Endothelial cell of umbilical vein (primary cell): ENCODE measurements around the gene SYNPO. TPM values are rescaled to one million over a fixed set of nuclear protein-coding genes. Genes with fewer than 3 reads are reported as not detected.

Experiments used
- BruUV-seq: library from RNA; stranded (reverse); fragments of 400-500 nt; replicated peaks from 2 replicates; lab custom pipeline; 2021; lab: Mats Ljungman, UMichigan
- CTCF ChIA-PET: fragments of 300-600, 350-600 bp; sonication (Branson Sonifier 250); formaldehyde crosslinking; loops from one replicate; lab custom pipeline; 2021; ENCODE audit warnings: antibody characterized with exemption, inconsistent platforms; lab: Charles Lee
- POLR2A ChIA-PET: fragments of 300-600, 350-600 bp; sonication (Branson Sonifier 250); formaldehyde crosslinking; loops from one replicate; lab custom pipeline; 2021; ENCODE audit warnings: antibody characterized with exemption, inconsistent platforms; lab: Charles Lee
- DNase-seq: peaks from one replicate; pipeline ENCODE4 v3.0.0-alpha.2; 2011; ENCODE audit warnings: low read depth, low spot score
- FAIRE-seq: peaks from 2 replicates; lab custom pipeline; 2011; peaks lifted over from hg19 to GRCh38; lab: Jason Lieb, UNC
- H2AFZ ChIP-seq: 2 replicates; pipeline ENCODE4 v1.6.0; 2012; ENCODE audit warnings: low read depth, low read length, control low read depth, inconsistent platforms
- H3K27ac ChIP-seq: 2 replicates; pipeline ENCODE4 v1.5.1; 2011; ENCODE audit warnings: low read depth, mild to moderate bottlenecking, control low read depth, low read length, moderate library complexity; ENCODE audit not compliant: insufficient read depth
- H3K27me3 ChIP-seq, 2 experiments: 2 replicates each; pipeline versions ENCODE4 v1.6.0 to v1.6.1; 2011; ENCODE audit warnings: low read length in 2 of 2, mixed read lengths in 1 of 2; ENCODE audit not compliant: control insufficient read depth in 2 of 2, insufficient read depth in 2 of 2
- H3K36me3 ChIP-seq, 2 experiments: 2 replicates in 1 of 2; 3 replicates in 1 of 2; pipeline ENCODE4 v1.5.1; 2011; ENCODE audit warnings: low read length in 2 of 2, mild to moderate bottlenecking in 1 of 2, moderate library complexity in 1 of 2; ENCODE audit not compliant: control insufficient read depth in 2 of 2, insufficient read depth in 2 of 2; ENCODE audit errors: extremely low read depth in 1 of 2
- H3K4me1 ChIP-seq: 3 replicates; pipeline ENCODE4 v1.5.1; 2011; ENCODE audit warnings: mild to moderate bottlenecking, low read length; ENCODE audit not compliant: control insufficient read depth, insufficient read depth; ENCODE audit errors: extremely low read depth
- H3K4me2 ChIP-seq: 2 replicates; pipeline ENCODE4 v1.6.1; 2011; ENCODE audit warnings: low read length, control low read depth, mixed read lengths; ENCODE audit not compliant: insufficient read depth
- H3K4me3 ChIP-seq, 3 experiments: fragments of 200-600 bp in 1 of 3; sonication (generic), shearing (Covaris generic) in 1 of 3; replicated peaks in 1 of 3; 2 replicates each; pipeline ENCODE4 v1.5.1; 2011 to 2016; ENCODE audit warnings: control low read depth in 3 of 3, low read length in 3 of 3, mild to moderate bottlenecking in 2 of 3, inconsistent platforms in 1 of 3, low read depth in 1 of 3, moderate library complexity in 1 of 3; ENCODE audit not compliant: insufficient read depth in 1 of 3
- H3K79me2 ChIP-seq: 2 replicates; pipeline ENCODE4 v1.6.0; 2012; ENCODE audit warnings: low read length, inconsistent platforms; ENCODE audit not compliant: control insufficient read depth, insufficient read depth
- H3K9ac ChIP-seq: replicated peaks from 2 replicates; pipeline ENCODE3; 2011; ENCODE audit warnings: low read length, control low read depth; ENCODE audit not compliant: insufficient read depth; ENCODE audit errors: extremely low read depth
- H3K9me1 ChIP-seq: replicated peaks from 3 replicates; pipeline ENCODE4 v1.6.0; 2011; ENCODE audit warnings: mild to moderate bottlenecking, low read length; ENCODE audit not compliant: control insufficient read depth, insufficient read depth; ENCODE audit errors: extremely low read depth
- H3K9me3 ChIP-seq: replicated peaks from 2 replicates; pipeline ENCODE4 v1.5.1; 2012; ENCODE audit warnings: low read length, inconsistent platforms; ENCODE audit not compliant: control insufficient read depth, insufficient read depth
- H4K20me1 ChIP-seq: replicated peaks from 2 replicates; pipeline ENCODE3; 2011; ENCODE audit warnings: mild to moderate bottlenecking, low read length; ENCODE audit not compliant: control insufficient read depth, insufficient read depth; ENCODE audit errors: extremely low read depth
- CTCF ChIP-seq, 2 donors: IDR thresholded peaks; 1 replicate in 1 of 2; 2 replicates in 1 of 2; pipeline ENCODE4 v1.5.1; 2011; ENCODE audit warnings: low read length in 2 of 2, mild to moderate bottlenecking in 2 of 2, moderate library complexity in 2 of 2, control low read depth in 1 of 2, inconsistent platforms in 1 of 2, low read depth in 1 of 2; ENCODE audit not compliant: insufficient read depth in 1 of 2; ENCODE audit errors: extremely low read depth in 1 of 2
- EZH2 ChIP-seq: IDR thresholded peaks from 2 replicates; pipeline ENCODE4 v1.6.1; 2012; ENCODE audit warnings: borderline replicate concordance, low read depth, mild to moderate bottlenecking, moderate library complexity, low read length, inconsistent platforms; ENCODE audit not compliant: severe bottlenecking
- FOS ChIP-seq: IDR thresholded peaks from 2 replicates; pipeline ENCODE4 v1.6.1; 2011; ENCODE audit warnings: mild to moderate bottlenecking, low read length, moderate library complexity, borderline replicate concordance; ENCODE audit not compliant: insufficient read depth
- GATA2 ChIP-seq: IDR thresholded peaks from 2 replicates; pipeline ENCODE4 v1.7.0; 2011; ENCODE audit warnings: low read depth, mild to moderate bottlenecking, moderate library complexity, mixed read lengths, low read length; ENCODE audit not compliant: insufficient read length, insufficient read depth
- MAX ChIP-seq: IDR thresholded peaks from 2 replicates; pipeline ENCODE4 v1.6.1; 2011; ENCODE audit not compliant: insufficient read depth, insufficient read length
- MYC ChIP-seq: IDR thresholded peaks from one replicate; pipeline ENCODE4 v1.6.1; 2011; ENCODE audit warnings: mild to moderate bottlenecking, low read depth, low read length
- dilution Hi-C: fragments of 300-500 bp; cut with MboI; formaldehyde crosslinking; loops from one replicate; pipeline ENCODE4 v1.15.0; 2019; ENCODE audit warnings: low sequenced_read_pairs; ENCODE audit not compliant: extremely low pct_ligation_motif_present
- intact Hi-C: fragments of 100-400 bp; cut with micrococcal nuclease; formaldehyde crosslinking; loops from one replicate; pipeline ENCODE4 v1.10.0; 2022
- polyA plus RNA-seq, 4 experiments: library from polyadenylated mRNA; depleted of rRNA in 3 of 4; stranded (reverse) in 3 of 4; unstranded in 1 of 4; fragments of >200 nt; gene quantifications; 2 replicates each; pipeline versions ENCODE4 v1.2.1 to v1.2.3, GENCODE V29; 2011 to 2012; ENCODE audit warnings: missing spikeins in 1 of 4
- total RNA-seq: library from RNA; stranded (reverse); gene quantifications from 2 replicates; pipeline ENCODE4 v1.2.3, GENCODE V29; 2021

The SYNPO gene
- total and polyA plus RNA-seq, 2 donors (not counting 3 experiments of a cell fraction or from before 2014, with no cell fraction given), result 68.4 to 121 TPM

- Histone ChIP-seq H4K20me1 (no peaks in the 10 kb centered on the region), H3K9ac (no peak overlapping the region), H3K4me1 (peaks cover 19% of the 10 kb centered on the region), H3K27me3 (no peaks in the 10 kb centered on the region), H3K9me3 (no peaks in the 10 kb centered on the region), H3K9me1 (no peaks in the 10 kb centered on the region), H3K79me2 (no peaks in the 10 kb centered on the region), H3K4me3 (no peak overlapping the region), H3K4me2 (no peak overlapping the region), H3K27ac (no peak overlapping the region), H3K36me3 (no peaks in the 10 kb centered on the region), H2AFZ (no peak overlapping the region)
- CTCF ChIA-PET, result interaction anchor here (1.2 to 2.6 kb wide), 2 partner anchors 10 to 33 kb away, joined by 3 to 6 read pairs; no protein-coding TSS in a partner anchor
- intact Hi-C loops, result no loop called here
- POLR2A ChIA-PET, result no interaction called here
- dilution Hi-C loops, result no loop called here
- TF ChIP-seq CTCF (IDR thresholded peaks at IDR 0.05; ENCODE audit: extremely low read depth in 1 of 2, insufficient read depth in 1 of 2, low read depth in 1 of 2, low read length in 2 of 2) (no peak), EZH2 (no peak), MAX (no peak), FOS (no peak), GATA2 (no peak), MYC (no peak)
- FAIRE-seq (no peak), DNase-seq (no peak)
- BruUV-seq, result no TSS peak
These were observed 30.4 kb upstream of the SYNPO start for GRCh38 chr5:150609843-150610584.
